Stimulated activated naive CD8-positive, alpha-beta T cell treated with anti-CD3 and anti-CD28 coated beads, Interleukin-15, Interleukin-2, amounts not matched to agents 100 U/mL and 50 U/mL, for 24 hours (primary cell): ENCODE results near the gene MTCL1.

Experiments
- ATAC-seq: fragments of 150-1000 bp; cut with Tn5 transposase; one replicate; pipeline ENCODE4 v1.10.0; 2021
- DNase-seq: peaks from one replicate; pipeline ENCODE4 v3.0.0; 2021

Gene MTCL1

GRCh38 chr18:8794156-8794933 is 89.0 kb downstream of the MTCL1 start:
- no peak for ATAC-seq
- DNase-seq = no peak

- no peak for DNase-seq
- ATAC-seq = no peak
Observed at GRCh38 chr18:8794934-8795280, 89.6 kb downstream of the MTCL1 start.

GRCh38 chr18:8795586-8796325 is 90.4 kb downstream of the MTCL1 start:
- DNase-seq (no peak), ATAC-seq (no peak)

GRCh38 chr18:8797206-8797605 is 91.8 kb downstream of the MTCL1 start:
- ATAC-seq (no peak), DNase-seq (no peak)

GRCh38 chr18:8799001-8799400 is 93.6 kb downstream of the MTCL1 start:
- no peak for DNase-seq

GRCh38 chr18:8799596-8800441 is 94.5 kb downstream of the MTCL1 start:
- no peak for ATAC-seq
- no peak for DNase-seq

More at GRCh38 chr18:8799001-8799400, 93.6 kb downstream of the MTCL1 start:
- ATAC-seq = no peak

- ATAC-seq = no peak
- no peak for DNase-seq
Observed at GRCh38 chr18:8800445-8800844, 95.1 kb downstream of the MTCL1 start.

- ATAC-seq = no peak
- DNase-seq = no peak
Observed at GRCh38 chr18:8800876-8801262, 95.5 kb downstream of the MTCL1 start.

- DNase-seq (no peak), ATAC-seq (no peak)
Observed at GRCh38 chr18:8801263-8801901, 96.0 kb downstream of the MTCL1 start.

GRCh38 chr18:8802017-8802672 is 96.8 kb downstream of the MTCL1 start:
- DNase-seq (no peak), ATAC-seq (no peak)

GRCh38 chr18:8803063-8803795 is 97.9 kb downstream of the MTCL1 start:
- no peak for ATAC-seq
- DNase-seq = no peak

GRCh38 chr18:8803957-8804356 is 98.6 kb downstream of the MTCL1 start:
- ATAC-seq (no peak), DNase-seq (no peak)

- no peak for DNase-seq
- no peak for ATAC-seq
Observed at GRCh38 chr18:8805552-8805951, 100.2 kb downstream of the MTCL1 start.

- DNase-seq (no peak), ATAC-seq (no peak)
Observed at GRCh38 chr18:8806100-8806797, 100.9 kb downstream of the MTCL1 start.

GRCh38 chr18:8806798-8807487 is 101.6 kb downstream of the MTCL1 start:
- ATAC-seq (no peak), DNase-seq (no peak)

GRCh38 chr18:8807488-8807805 is 102.1 kb downstream of the MTCL1 start:
- no peak for DNase-seq
- no peak for ATAC-seq

GRCh38 chr18:8808001-8808400 is 102.6 kb downstream of the MTCL1 start:
- DNase-seq (no peak), ATAC-seq (no peak)

- no peak for DNase-seq
- no peak for ATAC-seq
Observed at GRCh38 chr18:8809514-8809913, 104.2 kb downstream of the MTCL1 start.

- DNase-seq (no peak), ATAC-seq (no peak)
Observed at GRCh38 chr18:8810157-8810556, 104.8 kb downstream of the MTCL1 start.

GRCh38 chr18:8811115-8811514 is 105.8 kb downstream of the MTCL1 start:
- ATAC-seq = no peak

More at GRCh38 chr18:8811115-8811514, 105.8 kb downstream of the MTCL1 start:
- no peak for DNase-seq
